ENCODE results near the gene AMD1.

- TF ChIP-seq CTCF (conservative IDR thresholded peaks at IDR 0.05 in 1 of 2, IDR thresholded peaks at IDR 0.05 in 1 of 2; ENCODE audit: low read depth in 1 of 2, low read length in 2 of 2) (no peak), EZH2 (IDR thresholded peaks at IDR 0.05; ENCODE audit: low read length, missing control alignments) (no peak)
These were observed 24.8 kb upstream of the AMD1 start for GRCh38 chr6:110849781-110850180.
